ENCODE results near the gene TMEM181. TPM values are rescaled to one million over a fixed set of nuclear protein-coding genes. Genes with fewer than 3 reads are reported as not detected.
"Not testable (repeated sequence)": the region's sequence is repeated elsewhere in the genome, so short reads cannot be mapped to it uniquely, and the experiment has no call there.

TMEM181 gene
- total RNA-seq, 1 donor from 2014 or later: 28.4 TPM

DNA sequence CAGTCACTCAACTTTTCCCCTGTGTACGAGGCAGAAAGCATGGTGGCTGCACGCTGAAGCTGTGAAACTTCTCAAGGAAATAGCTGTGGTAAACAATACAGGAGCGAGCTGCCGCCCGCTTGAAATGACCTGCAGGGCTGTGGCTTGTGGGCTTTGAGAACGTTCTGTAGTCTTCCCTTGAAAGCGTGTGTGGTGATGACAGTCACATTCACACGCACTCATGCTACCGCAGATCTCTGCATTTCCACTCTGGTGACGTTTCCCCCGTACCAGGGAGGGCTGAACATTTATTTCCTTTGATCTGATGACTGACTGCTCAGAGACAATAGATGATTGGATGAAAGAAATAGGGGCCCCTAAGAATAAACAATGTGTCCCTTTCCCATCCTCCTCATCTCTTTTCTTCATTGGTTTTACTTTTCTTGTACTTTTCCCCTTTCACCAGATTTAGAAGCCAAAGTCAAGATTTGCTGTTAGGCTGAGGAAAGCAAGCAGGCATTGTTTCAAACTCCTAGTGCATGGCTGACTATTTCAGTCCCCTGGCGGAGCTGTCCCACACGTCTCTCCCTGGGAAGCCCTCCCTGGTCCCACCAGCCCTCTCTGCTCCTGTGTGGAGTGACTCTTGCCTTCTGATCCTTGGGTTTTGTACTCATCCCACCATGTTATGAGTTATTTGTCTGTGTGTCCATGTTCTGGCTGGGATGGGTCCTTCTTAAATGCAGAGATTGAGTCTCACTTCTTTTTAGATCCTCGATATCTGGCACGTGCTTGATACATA is 93.9 kb downstream of the TMEM181 start:
- intact Hi-C loops (cut with DNase I): no loop called here

DNA sequence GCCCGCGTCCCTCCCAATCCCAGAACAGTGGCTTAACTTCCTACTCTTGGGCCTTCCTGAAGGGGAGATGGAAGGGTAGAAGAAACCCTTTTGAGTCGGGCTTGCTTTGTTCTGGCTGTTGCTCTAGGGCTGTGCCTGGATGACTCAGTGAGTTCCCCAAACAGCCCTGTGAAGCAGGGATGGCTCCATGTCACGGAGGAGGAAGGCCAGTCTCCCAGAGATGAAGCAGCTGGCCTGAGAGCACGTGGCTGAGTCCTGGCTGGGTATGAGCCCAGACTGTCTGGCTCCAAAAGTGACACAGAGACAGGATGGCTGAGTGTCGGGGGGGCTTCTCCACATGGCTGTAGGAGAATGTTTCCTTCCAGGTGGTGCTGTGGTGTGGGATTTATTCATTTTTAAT is 94.6 kb downstream of the TMEM181 start:
- Histone ChIP-seq H3K27me3 (ENCODE audit: low read depth) (no peaks in the 10 kb centered on the region), H3K4me3 (no peak overlapping the region), H3K36me3 (no peaks in the 10 kb centered on the region), H3K4me1 (peaks cover 39% of the 10 kb centered on the region), H3K9me3 (no peaks in the 10 kb centered on the region), H3K27ac (peak overlapping the region; percentile 75)
- intact Hi-C loops (cut with DNase I): no loop called here
- no peak for TF ChIP-seq CTCF (IDR thresholded peaks at IDR 0.05)
- ATAC-seq: peak; percentile 61 to 80
- DNase-seq: peak; percentile 80

More for the DNA sequence above, 93.9 kb downstream of the TMEM181 start:
- no peak for TF ChIP-seq CTCF (IDR thresholded peaks at IDR 0.05)
- no peak overlapping the region for H3K4me3 ChIP-seq
- no peaks in the 10 kb centered on the region for H3K9me3 ChIP-seq
- H3K27ac ChIP-seq: peak overlapping the region; percentile 75
- no peaks in the 10 kb centered on the region for H3K27me3 ChIP-seq (ENCODE audit: low read depth)
- DNase-seq (peak; percentile 70), ATAC-seq (peak; percentile 20 to 52)
- no peaks in the 10 kb centered on the region for H3K36me3 ChIP-seq
- peaks cover 46% of the 10 kb centered on the region for H3K4me1 ChIP-seq

DNA sequence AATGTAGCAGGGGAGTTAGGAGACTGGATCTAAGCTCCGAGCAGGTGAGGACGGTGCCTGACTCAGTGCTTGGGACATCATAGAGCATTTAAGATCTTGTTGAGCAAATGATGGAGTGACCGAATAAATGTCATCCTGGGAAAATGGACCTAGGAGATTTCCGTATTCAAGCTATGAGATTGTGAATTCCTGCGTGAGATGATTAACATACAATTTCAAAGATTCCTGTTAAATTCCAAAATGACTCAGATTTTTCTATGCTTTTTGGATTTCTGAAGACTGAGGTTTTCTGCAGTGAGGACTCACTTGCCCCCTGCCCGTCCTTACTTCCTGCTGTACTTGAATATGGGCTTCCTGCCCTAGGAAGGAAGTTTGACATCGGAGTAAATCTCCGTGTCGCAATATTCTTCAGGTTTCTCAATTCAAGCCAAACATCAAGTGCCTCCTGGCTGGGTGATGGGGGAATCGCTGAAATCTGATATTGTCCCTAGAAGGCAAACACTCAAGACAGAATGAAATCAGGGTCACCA is 95.1 kb downstream of the TMEM181 start:
- H3K4me3 ChIP-seq: no peak overlapping the region
- no peaks in the 10 kb centered on the region for H3K27me3 ChIP-seq (ENCODE audit: low read depth)
- no peaks in the 10 kb centered on the region for H3K9me3 ChIP-seq
- peak; percentile 47 to 69 for ATAC-seq
- peak overlapping the region; percentile 75 for H3K27ac ChIP-seq
- intact Hi-C loops (cut with DNase I): no loop called here
- no peak for DNase-seq
- H3K4me1 ChIP-seq: peaks cover 41% of the 10 kb centered on the region
- no peaks in the 10 kb centered on the region for H3K36me3 ChIP-seq
- no peak for TF ChIP-seq CTCF (IDR thresholded peaks at IDR 0.05)

GRCh38 chr6:158655569-158656450 is 95.9 kb downstream of the TMEM181 start:
- peak; percentile 76 for DNase-seq
- peak overlapping the region; percentile 69 for H3K27ac ChIP-seq
- H3K36me3 ChIP-seq: no peaks in the 10 kb centered on the region
- no peak for TF ChIP-seq CTCF (IDR thresholded peaks at IDR 0.05)
- no peak overlapping the region for H3K4me3 ChIP-seq
- peak; percentile 68 to 84 for ATAC-seq
- intact Hi-C loops (cut with DNase I): no loop called here
- peaks cover 49% of the 10 kb centered on the region for H3K4me1 ChIP-seq
- H3K9me3 ChIP-seq: no peaks in the 10 kb centered on the region
- H3K27me3 ChIP-seq (ENCODE audit: low read depth): no peaks in the 10 kb centered on the region

GRCh38 chr6:158656986-158657385 is 97.1 kb downstream of the TMEM181 start:
- peaks cover 53% of the 10 kb centered on the region for H3K4me1 ChIP-seq
- H3K27me3 ChIP-seq (ENCODE audit: low read depth); H3K9me3 ChIP-seq; H3K4me3 ChIP-seq; H3K36me3 ChIP-seq; DNase-seq; intact Hi-C loops (cut with DNase I); H3K27ac ChIP-seq: not testable (repeated sequence)
- ATAC-seq: peak in 1 of 2 donors; percentile 34

Data from lower lobe of right lung (tissue), 2 donors.